Left lung (tissue), 14 donors: ENCODE measurements around the gene NTRK2. TPM values are rescaled to one million over a fixed set of nuclear protein-coding genes. Genes with fewer than 3 reads are reported as not detected.

Experiments
- ATAC-seq: fragments of 200-7000 bp; cut with Tn5 transposase; one replicate; pipeline ENCODE4 v1.9.1; 2020; ENCODE audit warnings: moderate library complexity
- DNase-seq, 4 donors: peaks; one replicate each; pipeline ENCODE4 v3.0.0-alpha.2; 2013 to 2020
- H3K27ac ChIP-seq, 2 donors: fragments of 200-600 bp; sonication (generic) in 1 of 2; one replicate each; pipeline versions ENCODE4 v1.5.0 to v1.8.0; 2020 to 2021
- H3K27me3 ChIP-seq, 2 donors: fragments of 200-600 bp; sonication (generic) in 1 of 2; one replicate each; pipeline versions ENCODE4 v1.5.0 to v1.8.0; 2020 to 2021
- H3K36me3 ChIP-seq, 2 donors: fragments of 200-600 bp; sonication (generic) in 1 of 2; one replicate each; pipeline versions ENCODE4 v1.5.0 to v1.8.0; 2020 to 2021
- H3K4me1 ChIP-seq, 2 donors: fragments of 200-600 bp; one replicate each; pipeline ENCODE4 v1.8.0; 2021
- H3K4me3 ChIP-seq, 2 donors: fragments of 200-600 bp; sonication (generic) in 1 of 2; one replicate each; pipeline versions ENCODE4 v1.5.0 to v1.8.0; 2020 to 2021; ENCODE audit warnings: mild to moderate bottlenecking in 1 of 2
- H3K9me3 ChIP-seq, 2 donors: fragments of 200-600 bp; sonication (generic) in 1 of 2; one replicate each; pipeline versions ENCODE4 v1.5.0 to v1.8.0; 2020 to 2021
- CTCF ChIP-seq, 2 donors: fragments of 200-600 bp; sonication (generic) in 1 of 2; IDR thresholded peaks; one replicate each; pipeline versions ENCODE4 v1.5.0 to v1.8.0; 2021; ENCODE audit warnings: antibody characterized with exemption in 2 of 2
- intact Hi-C, 2 donors: fragments of 100-400 bp; cut with DNase I; formaldehyde crosslinking; loops; one replicate each; pipeline versions ENCODE4 v1.11.2 to v1.14.2; 2022
- long read RNA-seq, 12 donors: library from polyadenylated mRNA in 2 of 12; unstranded in 2 of 12; transcript quantifications; one replicate each; pipeline ENCODE4 v2.0.0 and lab custom pipeline, GENCODE V29; 2019 to 2026
- polyA plus RNA-seq, 6 donors: library from polyadenylated mRNA; unstranded; fragments of 120-200 nt; gene quantifications; one replicate each; pipeline ENCODE4 v1.2.1, GENCODE V29; 2013; ENCODE audit not compliant: insufficient read length in 6 of 6
- total RNA-seq, 2 donors: library from RNA; stranded (reverse); fragmentation: NEBNext Ultra II Directional; extraction: Animal tissue kit (Norgen Biotek cat#: 25700); gene quantifications; one replicate each; pipeline ENCODE4 v1.2.1, GENCODE V29; 2021
- donor health status: DM: no; HTN: yes; CAD: no.
- donor health status: DM: no; HTN: no; CAD: no.

The NTRK2 gene
- 1 to 10 TPM in 1 of 2 donors, under 1 TPM in 1; 0.29 to 3.8 TPM for total RNA-seq
- polyA plus RNA-seq = 1 to 10 TPM; 1.1 to 3.8 (median 1.7) TPM
- long read RNA-seq, donor 1 = 0 reads
- long read RNA-seq, donor 2, full-length matches to known transcripts = 1 of 1 reads
- long read RNA-seq, donor 2, partial matches to known transcripts = 0 of 1 reads
- long read RNA-seq, donor 2, other reads (novel, unspliced or antisense) = 0 of 1 reads
- long read RNA-seq, donor 3 = 0 reads
- long read RNA-seq, donor 4 = 0 reads
- long read RNA-seq, donor 5 = 0 reads
- long read RNA-seq, donor 6 = 0 reads
- long read RNA-seq, donor 7 = 0 reads
- long read RNA-seq, donor 8 = 0 reads
- long read RNA-seq, donor 9 = 0 reads
- long read RNA-seq, donor 10, full-length matches to known transcripts = 1 of 1 reads
- long read RNA-seq, donor 10, partial matches to known transcripts = 0 of 1 reads
- long read RNA-seq, donor 10, other reads (novel, unspliced or antisense) = 0 of 1 reads
- long read RNA-seq, donor 11, full-length matches to known transcripts = 21 of 174 reads
- long read RNA-seq, donor 11, partial matches to known transcripts = 153 of 174 reads
- long read RNA-seq, donor 11, other reads (novel, unspliced or antisense) = 0 of 174 reads
- long read RNA-seq, donor 12, full-length matches to known transcripts = 1 of 1 reads
- long read RNA-seq, donor 12, partial matches to known transcripts = 0 of 1 reads
- long read RNA-seq, donor 12, other reads (novel, unspliced or antisense) = 0 of 1 reads

- peaks cover 53 to 80% of the 10 kb centered on the region in 2 donors for H3K27me3 ChIP-seq
- peak within 1 kb of the TSS in 1 of 2 donors; percentile 33 for H3K27ac ChIP-seq
- peak within 1 kb of the TSS; percentile 17 to 46 for H3K4me3 ChIP-seq
- no peak for TF ChIP-seq CTCF (IDR thresholded peaks at IDR 0.05)
- ATAC-seq (peak; percentile 29), DNase-seq (peak in 2 of 4 donors; percentile 30 to 75)
- intact Hi-C loops = no loop called here
- H3K4me1 ChIP-seq = peaks cover 14 to 31% of the 10 kb centered on the region in 2 donors
- H3K36me3 ChIP-seq = no peaks in the 10 kb centered on the region
- peaks cover 0 to 2% of the 10 kb centered on the region in 2 donors for H3K9me3 ChIP-seq
Measured at GRCh38 chr9:84669288-84670137, at the start of gene NTRK2. TSS of gene NTRK2 (plus strand) at chr9:84669729. CDS start at chr9:84670749, 1,020 bp downstream.

GRCh38 chr9:84620338-84620737 lies 49.2 kb upstream of the NTRK2 start:
- ATAC-seq = no peak
- Histone ChIP-seq H3K4me1 (no peaks in the 10 kb centered on the region), H3K9me3 (no peaks in the 10 kb centered on the region), H3K27me3 (no peaks in the 10 kb centered on the region), H3K36me3 (no peaks in the 10 kb centered on the region), H3K4me3 (no peak overlapping the region), H3K27ac (no peak overlapping the region)
- intact Hi-C loops = no loop called here
- DNase-seq = no peak
- TF ChIP-seq CTCF (IDR thresholded peaks at IDR 0.05) = no peak

- DNase-seq (no peak), ATAC-seq (no peak)
- no peaks in the 10 kb centered on the region for H3K36me3 ChIP-seq
- no peak overlapping the region for H3K27ac ChIP-seq
- no peaks in the 10 kb centered on the region for H3K9me3 ChIP-seq
- H3K27me3 ChIP-seq = no peaks in the 10 kb centered on the region
- H3K4me3 ChIP-seq = no peak overlapping the region
- no peaks in the 10 kb centered on the region for H3K4me1 ChIP-seq
- no peak for TF ChIP-seq CTCF (IDR thresholded peaks at IDR 0.05)
- intact Hi-C loops = no loop called here
Measured at GRCh38 chr9:84621811-84622210, 47.7 kb upstream of the NTRK2 start.

- H3K9me3 ChIP-seq = peaks cover 0 to 3% of the 10 kb centered on the region in 2 donors
- no peaks in the 10 kb centered on the region for H3K4me1 ChIP-seq
- no peak for DNase-seq
- H3K4me3 ChIP-seq = no peak overlapping the region
- no peak for ATAC-seq
- H3K27me3 ChIP-seq = no peaks in the 10 kb centered on the region
- H3K36me3 ChIP-seq = no peaks in the 10 kb centered on the region
- no peak for TF ChIP-seq CTCF (IDR thresholded peaks at IDR 0.05)
- H3K27ac ChIP-seq = no peak overlapping the region
- intact Hi-C loops = no loop called here
Measured at GRCh38 chr9:84622981-84623380, 46.5 kb upstream of the NTRK2 start.
